PC-3 (cell line): ENCODE results near the gene JAG2.

Experiments
- CTCF ChIP-seq: fragments of 300-600 bp; sonication (generic); conservative IDR thresholded peaks from 2 replicates; pipeline ENCODE4 v1.5.1; 2017; ENCODE audit warnings: antibody characterized with exemption, low read depth, mild to moderate bottlenecking, low read length
- EZH2 ChIP-seq: fragments of 300-600 bp; sonication (generic); IDR thresholded peaks from one replicate; pipeline ENCODE4 v1.6.1; 2017; ENCODE audit warnings: antibody characterized with exemption, mild to moderate bottlenecking, low read length; ENCODE audit not compliant: unreplicated experiment
- EZH2phosphoT487 ChIP-seq: fragments of 300-600 bp; sonication (generic); IDR thresholded peaks from 2 replicates; pipeline ENCODE4 v1.6.1; 2018; ENCODE audit warnings: mild to moderate bottlenecking, antibody characterized with exemption, low read length, borderline replicate concordance

- no peak for TF ChIP-seq CTCF
- no peak for TF ChIP-seq EZH2
- no peak for TF ChIP-seq EZH2phosphoT487
Measured at GRCh38 chr14:105204931-105205672, 36.5 kb upstream of the JAG2 start.
